ENCODE measurements around the gene RAF1.

GRCh38 chr3:12557473-12558100, 106.3 kb downstream of the RAF1 start:
- no peak for TF ChIP-seq CTCF (IDR thresholded peaks at IDR 0.05)
- TF ChIP-seq POLR2A (IDR thresholded peaks at IDR 0.05) = no peak
